AG04449 (cell line): Measurements from ENCODE around the gene CNGA4.
"Not testable (repeated sequence)": the region's sequence is repeated elsewhere in the genome, so short reads cannot be mapped to it uniquely, and the experiment has no call there.

ENCODE experiments used
- CTCF ChIA-PET: fragments of 350-600 bp; formaldehyde crosslinking; extraction: SDS; loops from one replicate; lab custom pipeline; 2021; ENCODE audit warnings: antibody characterized with exemption; lab: Yijun Ruan, JAX
- POLR2A ChIA-PET: fragments of 400-600, 350-600 bp; formaldehyde crosslinking; extraction: SDS; loops from one replicate; lab custom pipeline; 2020; ENCODE audit warnings: antibody characterized with exemption, inconsistent platforms; lab: Yijun Ruan, JAX
- DNase-seq: peaks from one replicate; pipeline ENCODE4 v3.0.0-alpha.2; 2010; ENCODE audit warnings: low read depth, low spot score
- H3K4me3 ChIP-seq: 2 replicates; pipeline ENCODE4 v1.5.1; 2011; ENCODE audit warnings: low read depth, mild to moderate bottlenecking, control low read depth, low read length
- TF ChIP-seq, protein P1 (sequence below): IDR thresholded peaks from one replicate; pipeline ENCODE4 v1.5.1; 2011; ENCODE audit warnings: mild to moderate bottlenecking, moderate library complexity, low read length, control low read depth, inconsistent platforms; ENCODE audit not compliant: insufficient read depth; ENCODE audit errors: missing control alignments

Gene CNGA4

GRCh38 chr11:6237761-6238302 is 1.1 kb upstream of the CNGA4 start:
- H3K4me3 ChIP-seq: no peak overlapping the region
- TF ChIP-seq, protein P1, sequence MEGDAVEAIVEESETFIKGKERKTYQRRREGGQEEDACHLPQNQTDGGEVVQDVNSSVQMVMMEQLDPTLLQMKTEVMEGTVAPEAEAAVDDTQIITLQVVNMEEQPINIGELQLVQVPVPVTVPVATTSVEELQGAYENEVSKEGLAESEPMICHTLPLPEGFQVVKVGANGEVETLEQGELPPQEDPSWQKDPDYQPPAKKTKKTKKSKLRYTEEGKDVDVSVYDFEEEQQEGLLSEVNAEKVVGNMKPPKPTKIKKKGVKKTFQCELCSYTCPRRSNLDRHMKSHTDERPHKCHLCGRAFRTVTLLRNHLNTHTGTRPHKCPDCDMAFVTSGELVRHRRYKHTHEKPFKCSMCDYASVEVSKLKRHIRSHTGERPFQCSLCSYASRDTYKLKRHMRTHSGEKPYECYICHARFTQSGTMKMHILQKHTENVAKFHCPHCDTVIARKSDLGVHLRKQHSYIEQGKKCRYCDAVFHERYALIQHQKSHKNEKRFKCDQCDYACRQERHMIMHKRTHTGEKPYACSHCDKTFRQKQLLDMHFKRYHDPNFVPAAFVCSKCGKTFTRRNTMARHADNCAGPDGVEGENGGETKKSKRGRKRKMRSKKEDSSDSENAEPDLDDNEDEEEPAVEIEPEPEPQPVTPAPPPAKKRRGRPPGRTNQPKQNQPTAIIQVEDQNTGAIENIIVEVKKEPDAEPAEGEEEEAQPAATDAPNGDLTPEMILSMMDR: no peak
- ChIA-PET POLR2A (interaction anchor here (0.7 kb wide), 1 partner anchor 125 kb away, joined by 4 read pairs; no protein-coding TSS in a partner anchor), CTCF (interaction anchor here (1.0 to 5.2 kb wide), 3 partner anchors 13 to 125 kb away, joined by 3 to 44 read pairs (median 10); no protein-coding TSS in a partner anchor)
- DNase-seq: no peak

DNA sequence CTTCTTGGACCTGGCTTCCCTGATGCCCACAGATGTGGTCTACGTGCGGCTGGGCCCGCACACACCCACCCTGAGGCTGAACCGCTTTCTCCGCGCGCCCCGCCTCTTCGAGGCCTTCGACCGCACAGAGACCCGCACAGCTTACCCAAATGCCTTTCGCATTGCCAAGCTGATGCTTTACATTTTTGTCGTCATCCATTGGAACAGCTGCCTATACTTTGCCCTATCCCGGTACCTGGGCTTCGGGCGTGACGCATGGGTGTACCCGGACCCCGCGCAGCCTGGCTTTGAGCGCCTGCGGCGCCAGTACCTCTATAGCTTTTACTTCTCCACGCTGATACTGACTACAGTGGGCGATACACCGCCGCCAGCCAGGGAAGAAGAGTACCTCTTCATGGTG is 1.2 kb downstream of the CNGA4 start:
- ChIA-PET POLR2A (interaction anchor here (0.6 kb wide), 1 partner anchor 68 kb away, joined by 3 read pairs; no protein-coding TSS in a partner anchor), CTCF (interaction anchor here (1.4 to 4.3 kb wide), 2 partner anchors 11 to 18 kb away, joined by 3 to 50 read pairs; no protein-coding TSS in a partner anchor)
- no peak for DNase-seq
- TF ChIP-seq, protein P1: no peak
- no peak overlapping the region for H3K4me3 ChIP-seq

GRCh38 chr11:6240781-6241180 is 1.9 kb downstream of the CNGA4 start:
- CTCF ChIA-PET: interaction anchor here (1.4 to 4.3 kb wide), 2 partner anchors 11 to 18 kb away, joined by 3 to 50 read pairs; no protein-coding TSS in a partner anchor
- DNase-seq: no peak
- TF ChIP-seq, protein P1: no peak
- no peak overlapping the region for H3K4me3 ChIP-seq
- POLR2A ChIA-PET: interaction anchor here (0.6 kb wide), 1 partner anchor 68 kb away, joined by 3 read pairs; no protein-coding TSS in a partner anchor

DNA sequence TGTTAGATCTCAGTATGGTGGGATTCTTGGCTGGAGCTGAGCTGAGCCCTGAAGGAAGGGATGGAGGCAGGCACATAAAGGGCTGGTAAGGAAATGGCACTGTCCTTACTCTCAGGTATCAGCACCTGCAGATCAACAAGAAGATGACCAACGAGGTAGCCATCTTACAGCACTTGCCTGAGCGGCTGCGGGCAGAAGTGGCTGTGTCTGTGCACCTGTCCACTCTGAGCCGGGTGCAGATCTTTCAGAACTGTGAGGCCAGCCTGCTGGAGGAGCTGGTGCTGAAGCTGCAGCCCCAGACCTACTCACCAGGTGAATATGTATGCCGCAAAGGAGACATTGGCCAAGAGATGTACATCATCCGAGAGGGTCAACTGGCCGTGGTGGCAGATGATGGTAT is 2.4 kb downstream of the CNGA4 start:
- no peak overlapping the region for H3K4me3 ChIP-seq
- ChIA-PET CTCF (interaction anchor here (1.4 to 4.3 kb wide), 2 partner anchors 10 to 17 kb away, joined by 3 to 50 read pairs; no protein-coding TSS in a partner anchor), POLR2A (no interaction called here)
- DNase-seq: no peak
- TF ChIP-seq, protein P1: no peak

DNA sequence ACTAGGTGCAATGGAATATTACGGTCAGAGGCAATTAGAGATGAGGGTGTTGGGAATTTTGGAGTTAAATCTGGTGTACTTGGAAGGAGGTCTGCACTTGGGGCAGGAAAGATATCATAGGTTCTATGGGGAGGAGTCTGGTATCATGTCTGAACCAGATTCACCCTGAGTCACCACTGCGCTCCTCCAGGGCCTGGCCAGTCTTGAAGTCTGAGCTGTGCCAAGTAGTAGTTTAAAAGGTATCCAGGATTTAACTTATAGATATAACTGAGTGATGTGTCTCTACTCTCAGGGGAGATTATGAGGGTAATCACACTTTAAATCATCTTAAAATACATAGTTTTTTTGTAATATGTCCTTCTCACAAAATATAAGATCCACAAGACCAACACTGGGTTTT is 6.6 kb downstream of the CNGA4 start:
- TF ChIP-seq, protein P1: no peak
- POLR2A ChIA-PET: no interaction called here
- CTCF ChIA-PET: no interaction called here
- no peak for DNase-seq
- H3K4me3 ChIP-seq: no peak overlapping the region

DNA sequence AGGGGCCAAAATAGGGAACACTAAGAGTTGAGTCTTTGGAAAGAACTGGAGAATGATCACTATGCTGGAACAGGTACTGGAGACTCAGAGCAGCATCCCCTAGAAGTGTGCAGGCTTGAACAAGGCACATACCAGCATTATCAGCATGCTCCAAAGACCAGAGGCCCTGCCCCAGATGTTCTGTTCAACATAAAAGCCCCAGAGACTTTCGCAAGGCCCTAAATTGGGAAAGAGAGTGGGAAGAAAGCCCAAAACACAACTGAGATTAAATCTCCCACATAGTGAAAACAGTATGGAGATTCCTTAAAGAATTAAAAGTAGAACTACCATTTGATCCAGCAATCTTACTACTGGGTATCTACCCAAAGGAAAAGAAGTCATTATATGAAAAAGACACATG is 9.4 kb downstream of the CNGA4 start:
- ChIA-PET POLR2A (no interaction called here), CTCF (interaction anchor here (5.3 to 14.3 kb wide), 3 partner anchors 12 to 108 kb away, joined by 44 to 494 read pairs (median 117); partner anchors contain the start of genes CAVIN3, CNGA4 and FHIP1B)
- H3K4me3 ChIP-seq: no peak overlapping the region
- no peak for DNase-seq
- TF ChIP-seq, protein P1: no peak

DNA sequence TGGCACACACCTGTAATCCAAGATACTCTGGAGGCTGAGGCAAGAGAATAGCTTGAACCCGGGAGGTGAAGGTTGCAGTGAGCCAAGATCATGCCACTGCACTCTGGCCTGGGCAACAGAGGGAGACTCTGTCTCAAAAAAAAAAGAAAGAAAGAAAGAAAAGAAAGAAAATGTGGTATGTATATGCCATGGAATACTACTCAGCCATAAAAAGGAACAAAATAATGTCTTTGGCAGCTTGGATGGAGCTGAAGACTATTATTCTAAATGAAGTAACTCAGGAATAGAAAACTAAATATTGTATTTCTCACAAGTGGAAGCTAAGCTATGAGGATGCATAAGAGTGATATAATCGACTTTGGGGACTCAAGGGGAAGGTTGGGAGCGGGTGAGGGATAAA is 10.0 kb downstream of the CNGA4 start:
- DNase-seq, H3K4me3 ChIP-seq, POLR2A ChIA-PET: not testable (repeated sequence)
- CTCF ChIA-PET: interaction anchor here (1.2 to 14.3 kb wide), 5 partner anchors 7 to 108 kb away, joined by 3 to 494 read pairs (median 50); partner anchors contain the start of genes CAVIN3, CNGA4 and FHIP1B
